NCI-H2227 treated with DMSO at 0.1 percent for 48 hours (cell line): Measurements from ENCODE around the gene HLX.

Source experiments
- DNase-seq: peaks from one replicate; lab custom pipeline; 2025; lab: John Stamatoyannopoulos, UW

Gene HLX

DNA sequence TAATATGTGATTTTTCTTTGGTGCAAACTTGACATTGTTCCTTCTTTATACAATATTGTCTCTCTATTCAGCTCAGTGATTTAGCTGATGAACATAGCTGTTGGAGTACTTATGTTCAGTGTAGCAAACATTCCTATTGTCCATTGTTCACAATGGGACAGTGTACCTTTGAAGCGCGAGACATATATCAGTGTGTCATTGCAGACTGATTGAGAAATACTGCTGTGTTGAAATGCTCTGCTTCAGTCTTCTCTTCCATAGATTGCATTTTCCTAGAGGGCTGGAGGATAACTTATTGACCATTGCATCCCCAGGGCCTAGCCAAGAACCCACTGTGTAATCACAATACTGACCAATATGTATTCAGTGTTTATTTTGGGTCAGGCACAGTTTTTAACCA is 46.5 kb downstream of the HLX start:
- no peak for DNase-seq

DNA sequence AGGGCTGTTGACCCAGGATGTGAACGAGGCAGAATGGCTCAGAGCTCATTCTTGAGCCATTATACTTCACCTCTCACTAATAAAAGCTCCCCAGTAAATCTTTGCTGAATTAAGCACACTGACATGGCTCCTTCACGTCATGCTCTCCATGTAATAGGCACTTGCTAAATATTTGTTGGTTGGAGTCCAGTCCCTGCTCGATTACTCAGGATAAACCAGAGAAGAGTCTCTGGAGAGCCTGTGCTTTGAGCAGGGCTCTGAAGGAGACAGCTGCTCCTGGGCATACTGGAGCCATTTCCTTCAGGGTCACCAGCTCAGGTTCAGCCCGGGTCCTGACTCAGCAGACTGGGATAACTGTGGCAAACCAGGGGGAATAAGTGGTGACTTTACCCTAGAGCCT is 46.9 kb downstream of the HLX start:
- no peak for DNase-seq

DNA sequence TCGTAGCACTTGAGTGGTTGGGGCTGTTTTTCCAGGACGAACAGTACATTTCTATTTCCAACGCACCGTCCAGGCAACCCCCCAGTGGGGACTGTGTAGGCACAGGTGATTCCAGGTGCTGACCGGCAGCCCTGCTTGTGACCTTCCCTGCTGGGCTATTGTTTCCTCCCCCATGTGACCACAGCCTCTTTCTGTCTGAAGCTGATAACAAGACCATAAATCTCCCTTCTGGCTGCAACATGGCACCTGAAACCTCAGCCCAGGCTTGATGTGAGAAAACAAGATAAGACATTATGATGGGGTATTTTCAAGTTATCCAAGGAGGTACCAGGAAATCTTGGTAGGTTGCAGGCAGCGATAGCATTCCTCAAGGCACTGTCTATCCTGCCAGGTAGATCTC is 48.2 kb downstream of the HLX start:
- DNase-seq: no peak

DNA sequence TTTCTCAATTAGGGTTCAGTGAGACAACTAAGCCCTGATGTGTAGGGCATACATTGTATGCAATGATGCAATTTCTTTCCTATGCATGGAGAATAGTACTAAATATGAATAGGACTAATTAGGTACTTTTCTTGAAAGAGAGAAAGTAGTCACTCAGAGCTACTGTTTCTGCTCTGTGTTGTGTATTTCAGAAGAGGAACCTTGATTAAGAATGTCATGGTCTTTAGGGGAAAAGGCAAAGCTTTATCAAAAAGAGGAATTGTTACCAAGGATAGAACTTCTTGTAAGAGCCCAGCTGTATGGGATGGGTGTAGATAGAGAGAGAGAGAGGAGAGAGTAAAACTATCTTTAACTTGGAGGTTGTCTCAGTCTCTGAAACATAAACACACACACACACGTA is 49.1 kb downstream of the HLX start:
- DNase-seq: no peak

DNA sequence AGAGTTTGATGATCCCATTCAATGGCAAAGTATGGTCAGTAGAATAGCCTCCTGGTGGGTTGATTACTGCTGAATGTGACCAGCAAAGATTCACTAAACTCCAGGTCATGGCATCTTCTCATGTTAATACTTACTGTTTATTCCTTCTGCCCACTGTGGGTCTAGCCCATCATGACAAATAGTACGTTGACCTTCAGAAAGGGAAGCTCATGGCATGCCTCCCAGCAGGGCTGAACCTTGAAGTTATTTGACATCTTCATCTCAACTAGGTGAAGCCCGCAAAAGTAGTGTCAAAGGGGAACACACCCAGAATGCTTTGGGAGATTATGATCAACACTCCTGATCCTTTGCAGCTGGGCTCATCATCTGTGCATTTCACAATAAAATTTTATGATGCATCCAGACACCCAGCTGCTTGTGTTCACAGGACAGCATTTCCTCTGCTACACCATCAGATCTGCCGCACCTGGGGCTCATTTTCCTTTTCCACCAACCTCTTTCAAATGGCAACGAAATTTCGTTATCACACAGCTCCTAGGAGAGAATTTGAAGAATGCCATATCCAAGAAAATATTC is 49.6 kb downstream of the HLX start:
- DNase-seq: no peak

DNA sequence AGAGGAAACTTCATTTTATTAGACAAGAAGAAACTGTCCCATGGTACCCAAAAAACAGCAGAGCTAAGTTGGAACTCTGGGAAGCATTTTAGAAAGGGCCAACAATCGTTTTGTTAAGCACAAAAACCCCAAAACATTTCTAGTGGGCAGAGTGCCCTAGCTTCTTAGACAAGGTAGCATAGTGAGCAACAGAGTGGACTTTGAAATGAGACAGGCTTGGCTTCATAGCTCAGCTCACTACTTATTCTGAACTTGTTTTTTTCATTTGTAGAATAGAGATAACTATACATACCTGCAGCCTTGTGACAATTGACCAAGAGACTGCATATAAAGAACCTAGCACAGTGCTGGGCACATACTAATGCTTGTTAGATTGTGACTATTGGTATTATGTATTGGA is 50.1 kb downstream of the HLX start:
- DNase-seq: no peak
